GM19025 (cell line): ENCODE data around the gene SPRYD7.
"Not testable (repeated sequence)": the region's sequence is repeated elsewhere in the genome, so short reads cannot be mapped to it uniquely, and the experiment has no call there.

Experiments
- ATAC-seq: cut with Tn5 transposase; IDR thresholded peaks from one replicate; pipeline ENCODE4 v1.9.1; 2021; ENCODE audit warnings: mild to moderate bottlenecking, low read depth, moderate library complexity; ENCODE audit not compliant: unreplicated experiment

Gene SPRYD7

GRCh38 chr13:49935171-49936074 lies 717 bp downstream of the SPRYD7 start:
- ATAC-seq: peak; percentile 16

- ATAC-seq: no peak
Observed at GRCh38 chr13:49933511-49933910, 2.6 kb downstream of the SPRYD7 start.

- ATAC-seq: no peak
Observed at GRCh38 chr13:49932868-49933267, 3.3 kb downstream of the SPRYD7 start.

- no peak for ATAC-seq
Observed at GRCh38 chr13:49932066-49932465, 4.1 kb downstream of the SPRYD7 start.

GRCh38 chr13:49927755-49928154 lies 8.4 kb downstream of the SPRYD7 start:
- ATAC-seq: no peak

GRCh38 chr13:49925881-49926418 lies 10.2 kb downstream of the SPRYD7 start:
- no peak for ATAC-seq

GRCh38 chr13:49922301-49922700 lies 13.8 kb downstream of the SPRYD7 start:
- ATAC-seq: no peak

GRCh38 chr13:49920969-49921368 lies 15.2 kb downstream of the SPRYD7 start:
- ATAC-seq: not testable (repeated sequence)

- not testable (repeated sequence) for ATAC-seq
Observed at GRCh38 chr13:49918106-49918505, 18.0 kb downstream of the SPRYD7 start.

- ATAC-seq: no peak
Observed at GRCh38 chr13:49914947-49915346, 21.2 kb downstream of the SPRYD7 start.

- ATAC-seq: no peak
Observed at GRCh38 chr13:49908637-49909036, 27.5 kb downstream of the SPRYD7 start.

- ATAC-seq: no peak
Observed at GRCh38 chr13:49904729-49905456, 31.2 kb downstream of the SPRYD7 start.

GRCh38 chr13:49898792-49899191 lies 37.3 kb downstream of the SPRYD7 start:
- no peak for ATAC-seq

- ATAC-seq: no peak
Observed at GRCh38 chr13:49897713-49898112, 38.4 kb downstream of the SPRYD7 start.

GRCh38 chr13:49895826-49896225 lies 40.3 kb downstream of the SPRYD7 start:
- ATAC-seq: no peak

GRCh38 chr13:49893591-49893990 lies 42.5 kb downstream of the SPRYD7 start:
- no peak for ATAC-seq

GRCh38 chr13:49890376-49890775 lies 45.8 kb downstream of the SPRYD7 start:
- ATAC-seq: no peak

GRCh38 chr13:49878682-49879081 lies 57.5 kb downstream of the SPRYD7 start:
- ATAC-seq: no peak

GRCh38 chr13:49877629-49878218 lies 58.4 kb downstream of the SPRYD7 start:
- ATAC-seq: no peak

- ATAC-seq: no peak
Observed at GRCh38 chr13:49874430-49874829, 61.7 kb downstream of the SPRYD7 start.

GRCh38 chr13:49869519-49869918 lies 66.6 kb downstream of the SPRYD7 start:
- ATAC-seq: no peak
